Activated naive CD8-positive, alpha-beta T cell treated with anti-CD3 and anti-CD28 coated beads, Interleukin-2, amount 10 ng/mL, durations not matched to agents 7 days and 5 days (primary cell): ENCODE results near the gene NPTN. TPM values are rescaled to one million over a fixed set of nuclear protein-coding genes. Genes with fewer than 3 reads are reported as not detected.

Source experiments
- ATAC-seq: fragments of 150-1000 bp; cut with Tn5 transposase; one replicate; pipeline ENCODE4 v1.10.0; 2021; ENCODE audit warnings: low read depth, moderate library complexity
- POLR2A ChIA-PET: fragments of 350-600 bp; sonication (Branson Sonifier 250); formaldehyde crosslinking; loops from one replicate; lab custom pipeline; 2021; ENCODE audit warnings: antibody characterized with exemption; lab: Charles Lee
- DNase-seq: peaks from one replicate; pipeline ENCODE4 v3.0.0; 2021
- H3K27ac Mint-ChIP-seq: one replicate; pipeline ENCODE4 v1.8.0; 2022; ENCODE audit warnings: mild to moderate bottlenecking, mixed read lengths
- H3K27me3 Mint-ChIP-seq: one replicate; pipeline ENCODE4 v1.8.0; 2022; ENCODE audit warnings: mild to moderate bottlenecking, moderate library complexity, mixed read lengths
- H3K36me3 Mint-ChIP-seq: one replicate; pipeline ENCODE4 v1.8.0; 2021; ENCODE audit warnings: mild to moderate bottlenecking, mixed read lengths
- H3K4me1 Mint-ChIP-seq: one replicate; pipeline ENCODE4 v1.8.0; 2021; ENCODE audit warnings: mixed read lengths
- H3K4me3 Mint-ChIP-seq: one replicate; pipeline ENCODE4 v1.8.0; 2022; ENCODE audit warnings: mild to moderate bottlenecking, moderate library complexity, mixed read lengths
- H3K9me3 Mint-ChIP-seq: one replicate; pipeline ENCODE4 v1.8.0; 2021; ENCODE audit warnings: mixed read lengths
- total RNA-seq, 2 experiments: library from RNA; stranded (reverse); gene quantifications; one replicate each; pipeline ENCODE4 v1.2.3, GENCODE V29; 2021

NPTN gene
- total RNA-seq, 2 experiments from 2014 or later: 30.4 to 33.6 TPM

DNA sequence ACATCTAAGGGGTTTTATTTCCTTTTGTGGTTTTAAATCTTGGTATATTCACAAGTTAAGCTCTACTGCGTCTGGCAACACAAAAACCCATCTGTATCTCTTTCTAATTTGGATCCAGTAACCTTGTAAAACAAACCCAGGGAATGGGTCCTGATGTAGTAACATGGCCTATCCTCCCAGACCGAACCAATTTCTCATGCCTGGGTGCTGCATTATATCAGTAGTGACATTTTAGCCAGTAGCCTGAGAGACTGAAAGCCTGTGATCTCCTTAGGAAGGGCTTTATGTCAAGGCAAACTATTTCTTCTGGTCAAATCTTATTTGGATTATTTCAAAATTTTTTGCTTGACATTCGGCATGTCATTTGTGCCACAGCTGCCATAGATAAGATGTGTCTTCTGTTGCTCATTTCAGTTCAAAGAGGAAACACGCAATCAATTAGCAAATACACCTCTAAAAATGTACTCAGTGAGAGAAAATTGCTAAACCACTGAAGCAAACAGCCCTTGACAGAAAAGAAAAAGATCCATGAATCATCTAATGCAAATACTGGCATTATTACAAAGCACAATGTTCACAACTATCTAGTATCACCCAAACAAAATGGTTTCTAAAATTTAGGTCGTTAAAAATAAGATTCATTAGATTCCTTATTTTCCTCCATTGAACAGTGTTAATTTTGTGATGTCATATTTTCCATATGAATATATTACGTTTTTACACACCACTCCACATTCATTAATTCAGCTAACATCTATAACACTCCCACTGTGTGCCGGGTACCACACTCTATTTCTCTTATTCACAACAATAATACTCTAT is 4.0 kb downstream of the NPTN start:
- Mint-ChIP-seq H3K4me1 (peaks cover 36% of the 10 kb centered on the region), H3K27me3 (no peaks in the 10 kb centered on the region), H3K9me3 (no peaks in the 10 kb centered on the region), H3K36me3 (peaks cover 3% of the 10 kb centered on the region), H3K4me3 (no peak overlapping the region), H3K27ac (no peak overlapping the region)
- ATAC-seq (no peak), DNase-seq (no peak)
- POLR2A ChIA-PET: no interaction called here

DNA sequence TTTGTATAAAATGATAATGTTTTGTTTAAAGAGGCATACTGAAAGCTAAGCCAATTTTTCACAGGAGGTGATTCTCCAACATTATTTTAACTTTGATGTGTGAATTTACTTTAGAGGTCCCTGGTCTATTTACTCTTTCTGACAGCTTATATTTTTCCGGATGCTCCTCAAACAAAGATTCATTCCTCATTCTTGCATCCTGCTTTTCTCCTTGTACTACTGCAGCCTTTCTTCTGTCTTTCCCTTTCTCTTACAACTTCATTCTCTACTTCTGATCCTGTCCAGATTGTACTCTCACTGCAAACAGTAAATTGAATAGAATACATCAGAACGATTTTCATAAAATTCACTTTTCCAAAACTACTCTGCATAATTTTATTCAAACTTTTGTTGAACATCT is 5.1 kb downstream of the NPTN start:
- Mint-ChIP-seq H3K4me3 (no peak overlapping the region), H3K4me1 (peaks cover 32% of the 10 kb centered on the region), H3K27me3 (no peaks in the 10 kb centered on the region), H3K36me3 (peaks cover 3% of the 10 kb centered on the region), H3K9me3 (no peaks in the 10 kb centered on the region), H3K27ac (no peak overlapping the region)
- no peak for DNase-seq
- no peak for ATAC-seq
- POLR2A ChIA-PET: no interaction called here

DNA sequence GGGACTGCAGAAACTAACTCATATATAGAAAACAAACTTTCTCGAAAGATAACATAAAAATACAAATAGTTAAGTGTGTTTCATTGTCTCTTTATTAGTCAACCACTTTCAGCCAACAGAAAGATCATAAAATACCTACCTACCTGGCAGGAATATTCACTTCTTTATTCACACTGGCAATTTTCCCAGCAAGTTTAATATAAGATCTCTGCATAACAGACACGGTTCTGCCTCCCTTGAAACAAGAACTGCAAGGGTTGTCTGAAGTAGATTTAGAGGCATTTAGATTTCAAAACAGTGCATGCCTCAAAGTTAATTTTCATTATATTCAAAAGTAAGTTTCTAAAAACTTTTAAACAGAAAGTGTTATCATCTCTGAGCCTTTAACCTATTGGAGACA is 7.1 kb downstream of the NPTN start:
- Mint-ChIP-seq H3K4me3 (no peak overlapping the region), H3K27me3 (no peaks in the 10 kb centered on the region), H3K4me1 (peaks cover 22% of the 10 kb centered on the region), H3K27ac (no peak overlapping the region), H3K36me3 (peaks cover 3% of the 10 kb centered on the region), H3K9me3 (no peaks in the 10 kb centered on the region)
- POLR2A ChIA-PET: no interaction called here
- ATAC-seq: no peak
- DNase-seq: no peak

DNA sequence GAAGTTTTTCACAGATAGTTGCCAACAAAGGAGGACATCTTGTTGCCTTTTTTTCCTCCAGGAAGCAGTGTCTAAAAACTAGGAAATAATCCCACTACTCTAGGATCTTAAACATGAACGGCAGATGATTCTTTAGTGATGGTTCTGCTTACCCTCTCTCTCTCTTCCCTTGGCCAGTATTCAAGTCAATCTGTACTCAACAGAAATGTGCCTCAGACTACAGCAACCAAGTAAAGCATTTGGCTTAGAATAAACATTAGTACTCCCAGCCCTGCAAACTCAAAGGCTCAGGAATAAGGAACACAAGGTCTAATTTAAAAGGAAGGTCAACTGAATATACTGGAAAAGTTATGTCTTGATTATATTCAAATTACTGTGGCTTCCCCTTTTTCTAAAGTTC is 8.7 kb downstream of the NPTN start:
- Mint-ChIP-seq H3K4me3 (no peak overlapping the region), H3K4me1 (peaks cover 20% of the 10 kb centered on the region)
- POLR2A ChIA-PET: no interaction called here

DNA sequence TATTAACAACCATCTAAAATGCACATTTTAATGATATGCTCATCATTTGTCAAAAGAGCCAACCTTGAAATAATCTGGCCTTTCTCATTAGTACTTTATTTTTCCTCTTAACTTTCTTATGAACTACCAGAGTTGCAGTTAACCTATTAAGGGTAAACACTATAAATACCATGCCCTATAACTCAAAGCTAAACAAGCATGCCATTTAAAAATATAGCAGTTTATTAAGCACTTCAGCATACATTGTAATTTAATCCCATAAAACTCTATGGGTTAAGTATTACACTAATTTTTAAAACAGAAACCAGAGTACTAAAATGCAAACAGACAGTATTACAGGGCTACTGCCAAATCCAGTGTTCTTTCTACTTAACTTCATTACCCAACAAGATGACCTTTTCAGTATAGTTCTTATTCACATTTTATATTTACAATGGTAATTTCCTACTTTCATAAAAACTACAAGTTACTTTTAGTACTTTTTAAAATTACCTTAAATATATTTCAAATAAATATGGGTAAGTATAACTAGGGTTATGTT is 11.8 kb downstream of the NPTN start:
- Mint-ChIP-seq H3K4me3 (no peak overlapping the region), H3K27ac (no peak overlapping the region), H3K4me1 (peaks cover 10% of the 10 kb centered on the region), H3K9me3 (no peaks in the 10 kb centered on the region), H3K27me3 (no peaks in the 10 kb centered on the region), H3K36me3 (peaks cover 4% of the 10 kb centered on the region)
- POLR2A ChIA-PET: no interaction called here
- no peak for DNase-seq
- no peak for ATAC-seq

More for the DNA sequence above, 8.7 kb downstream of the NPTN start:
- DNase-seq (no peak), ATAC-seq (no peak)
- Mint-ChIP-seq H3K9me3 (no peaks in the 10 kb centered on the region), H3K36me3 (peaks cover 5% of the 10 kb centered on the region), H3K27ac (no peak overlapping the region), H3K27me3 (no peaks in the 10 kb centered on the region)

DNA sequence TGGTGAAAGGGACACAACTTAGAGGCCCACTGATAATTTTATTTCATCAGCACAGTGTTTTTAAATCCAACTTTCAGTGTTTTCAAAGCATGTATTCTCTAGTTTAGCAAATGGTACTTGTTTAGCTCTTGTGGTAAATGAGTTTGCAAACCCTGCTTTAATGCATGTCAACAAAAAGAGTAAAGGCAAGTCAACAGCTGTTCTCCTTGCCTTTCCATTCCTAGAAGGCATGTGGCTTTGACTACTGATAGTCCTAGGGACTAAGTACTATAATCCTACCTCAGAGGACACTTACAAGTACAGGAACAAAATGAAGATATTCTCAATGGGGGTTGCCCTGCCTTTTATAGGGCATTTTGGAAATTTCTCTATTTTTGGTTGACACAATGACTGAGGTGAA is 13.1 kb downstream of the NPTN start:
- no peak for ATAC-seq
- POLR2A ChIA-PET: no interaction called here
- Mint-ChIP-seq H3K4me1 (peaks cover 12% of the 10 kb centered on the region), H3K9me3 (no peaks in the 10 kb centered on the region), H3K27me3 (no peaks in the 10 kb centered on the region), H3K27ac (no peak overlapping the region), H3K36me3 (peaks cover 4% of the 10 kb centered on the region), H3K4me3 (no peak overlapping the region)
- DNase-seq: no peak

DNA sequence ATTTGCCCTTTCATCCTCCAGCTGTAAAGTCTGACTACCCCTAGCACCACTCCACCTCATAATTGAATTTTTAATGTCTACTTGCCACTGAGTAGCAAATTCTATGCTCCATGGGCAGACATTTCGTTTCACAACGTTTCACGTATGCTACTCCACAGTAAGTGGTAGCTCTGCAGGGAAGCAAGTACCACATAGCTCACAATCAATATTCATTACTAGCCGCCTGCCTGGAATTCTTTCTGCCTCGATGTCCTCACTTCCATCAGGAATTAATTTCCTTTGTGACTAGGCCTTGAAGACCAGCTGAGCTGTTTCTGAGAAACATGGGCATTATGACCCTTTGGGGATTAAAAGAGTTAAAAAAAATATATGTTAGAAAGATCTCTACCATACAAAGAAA is 15.3 kb downstream of the NPTN start:
- Mint-ChIP-seq H3K36me3 (peaks cover 4% of the 10 kb centered on the region), H3K9me3 (no peaks in the 10 kb centered on the region), H3K27ac (no peak overlapping the region), H3K27me3 (no peaks in the 10 kb centered on the region), H3K4me3 (no peak overlapping the region), H3K4me1 (peaks cover 12% of the 10 kb centered on the region)
- POLR2A ChIA-PET: no interaction called here
- DNase-seq (no peak), ATAC-seq (no peak)

DNA sequence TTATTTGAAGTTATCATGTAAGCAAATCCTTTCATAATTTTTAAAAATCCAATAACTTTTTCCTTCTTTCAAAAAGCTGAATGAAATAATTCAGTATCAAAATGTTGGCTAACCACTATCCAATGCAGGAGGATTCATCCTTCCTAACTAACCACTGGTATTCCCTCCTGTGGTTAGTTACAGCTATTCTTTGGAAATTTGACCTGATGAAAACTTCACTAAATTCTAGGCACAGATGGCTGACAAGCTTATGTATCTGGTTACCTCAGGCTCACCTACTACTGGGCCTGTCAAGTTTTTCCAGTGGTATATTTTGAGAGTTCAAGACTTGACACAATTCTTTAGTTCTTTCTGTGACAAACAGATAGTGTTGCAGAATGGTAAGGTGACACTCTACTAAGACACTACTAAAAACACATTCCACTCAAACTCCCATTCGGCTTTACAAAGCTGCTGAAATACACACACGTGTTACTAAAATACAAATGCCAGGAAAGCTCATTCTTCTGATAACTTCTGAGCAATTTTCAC is 15.8 kb downstream of the NPTN start:
- POLR2A ChIA-PET: no interaction called here
- no peaks in the 10 kb centered on the region for H3K27me3 Mint-ChIP-seq
- H3K4me3 Mint-ChIP-seq: no peak overlapping the region
- H3K36me3 Mint-ChIP-seq: peaks cover 4% of the 10 kb centered on the region
- DNase-seq (no peak), ATAC-seq (no peak)
- no peaks in the 10 kb centered on the region for H3K9me3 Mint-ChIP-seq
- peaks cover 12% of the 10 kb centered on the region for H3K4me1 Mint-ChIP-seq
- H3K27ac Mint-ChIP-seq: no peak overlapping the region

DNA sequence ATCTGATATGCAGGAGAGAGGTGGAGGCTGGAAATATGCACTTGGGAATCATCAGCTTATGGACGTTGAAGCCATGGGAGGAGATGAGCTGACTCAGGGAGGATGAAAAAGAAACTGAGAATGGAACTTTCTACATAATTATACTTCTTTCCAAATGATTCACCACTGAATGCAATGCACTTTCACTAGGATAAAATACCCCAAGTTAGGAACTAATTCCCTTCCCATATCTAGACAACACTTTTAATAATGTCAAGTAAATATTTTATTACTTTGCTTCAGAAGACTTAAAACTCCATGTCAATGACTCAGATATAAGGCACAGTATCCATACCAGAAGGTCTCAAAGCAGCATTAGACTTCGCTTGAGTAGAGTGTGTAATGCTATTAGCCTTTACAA is 24.2 kb downstream of the NPTN start:
- H3K4me1 Mint-ChIP-seq: peaks cover 21% of the 10 kb centered on the region
- no peak overlapping the region for H3K27ac Mint-ChIP-seq
- ATAC-seq (no peak), DNase-seq (no peak)
- H3K9me3 Mint-ChIP-seq: peaks cover 4% of the 10 kb centered on the region
- peaks cover 5% of the 10 kb centered on the region for H3K36me3 Mint-ChIP-seq
- H3K27me3 Mint-ChIP-seq: no peaks in the 10 kb centered on the region
- POLR2A ChIA-PET: no interaction called here
- H3K4me3 Mint-ChIP-seq: no peak overlapping the region

DNA sequence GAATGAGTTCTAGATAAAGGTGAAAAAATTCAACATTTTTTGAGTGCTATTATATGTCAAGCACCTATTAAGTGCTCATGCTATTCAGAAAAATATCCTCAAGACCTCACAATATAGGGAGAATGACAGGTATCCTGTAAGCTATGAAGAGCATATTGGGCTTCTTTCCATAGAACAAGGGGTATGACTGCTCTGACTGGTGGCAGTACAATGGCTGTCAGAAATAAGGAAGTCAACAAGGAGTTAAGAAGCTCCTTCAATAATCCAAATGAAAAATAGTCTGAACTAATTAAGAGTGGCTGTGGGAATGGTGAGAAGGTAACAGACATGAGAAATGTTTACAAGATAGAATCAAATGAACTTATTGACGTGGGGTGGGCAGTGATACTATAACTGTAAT is 24.7 kb downstream of the NPTN start:
- no peak for DNase-seq
- Mint-ChIP-seq H3K4me1 (peaks cover 21% of the 10 kb centered on the region), H3K9me3 (peaks cover 4% of the 10 kb centered on the region), H3K27me3 (no peaks in the 10 kb centered on the region), H3K4me3 (no peak overlapping the region), H3K36me3 (peaks cover 5% of the 10 kb centered on the region), H3K27ac (no peak overlapping the region)
- POLR2A ChIA-PET: no interaction called here
- no peak for ATAC-seq

DNA sequence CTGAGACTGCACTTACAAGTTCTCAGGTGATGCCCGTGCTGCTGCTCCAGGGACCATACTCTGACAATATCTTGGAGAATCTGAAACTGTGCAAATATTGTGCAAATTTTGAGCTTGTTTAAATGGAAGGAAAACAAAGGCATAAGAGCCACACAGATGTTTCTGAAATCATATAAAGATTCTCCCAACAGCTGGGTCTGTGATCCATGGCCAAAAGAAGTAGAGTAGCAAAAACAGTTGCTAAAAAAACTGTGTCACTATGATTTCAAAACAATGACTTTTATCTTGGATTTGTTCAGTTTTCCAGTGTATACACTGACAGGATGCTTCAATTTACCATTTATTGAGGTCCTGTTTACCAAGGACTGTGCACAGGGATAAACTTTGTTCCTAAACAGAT is 25.3 kb downstream of the NPTN start:
- no peak for ATAC-seq
- Mint-ChIP-seq H3K4me3 (no peak overlapping the region), H3K9me3 (peaks cover 4% of the 10 kb centered on the region), H3K4me1 (peaks cover 21% of the 10 kb centered on the region), H3K27ac (no peak overlapping the region), H3K36me3 (peaks cover 5% of the 10 kb centered on the region), H3K27me3 (no peaks in the 10 kb centered on the region)
- POLR2A ChIA-PET: no interaction called here
- DNase-seq: no peak

DNA sequence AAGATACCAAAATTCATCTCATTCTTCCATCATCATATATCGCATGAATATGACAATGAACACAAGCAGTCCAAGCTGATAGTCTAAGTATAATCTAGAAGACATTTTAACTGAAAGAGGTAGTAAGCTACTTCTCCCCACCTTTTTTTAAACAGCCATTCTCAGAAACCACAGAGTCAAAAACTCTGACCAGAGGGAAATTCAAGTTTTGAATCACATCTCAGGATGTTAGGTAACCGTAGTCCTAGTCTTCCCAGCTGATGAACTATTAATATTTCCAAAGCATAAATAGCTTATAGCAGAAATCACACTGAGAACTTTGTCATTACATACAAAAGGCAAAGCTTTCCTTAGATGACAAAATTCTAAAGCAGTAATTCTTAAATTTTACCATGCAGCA is 25.8 kb downstream of the NPTN start:
- ATAC-seq (no peak), DNase-seq (no peak)
- peaks cover 21% of the 10 kb centered on the region for H3K4me1 Mint-ChIP-seq
- H3K27me3 Mint-ChIP-seq: no peaks in the 10 kb centered on the region
- no peak overlapping the region for H3K4me3 Mint-ChIP-seq
- peaks cover 4% of the 10 kb centered on the region for H3K9me3 Mint-ChIP-seq
- no peak overlapping the region for H3K27ac Mint-ChIP-seq
- POLR2A ChIA-PET: no interaction called here
- peaks cover 5% of the 10 kb centered on the region for H3K36me3 Mint-ChIP-seq

DNA sequence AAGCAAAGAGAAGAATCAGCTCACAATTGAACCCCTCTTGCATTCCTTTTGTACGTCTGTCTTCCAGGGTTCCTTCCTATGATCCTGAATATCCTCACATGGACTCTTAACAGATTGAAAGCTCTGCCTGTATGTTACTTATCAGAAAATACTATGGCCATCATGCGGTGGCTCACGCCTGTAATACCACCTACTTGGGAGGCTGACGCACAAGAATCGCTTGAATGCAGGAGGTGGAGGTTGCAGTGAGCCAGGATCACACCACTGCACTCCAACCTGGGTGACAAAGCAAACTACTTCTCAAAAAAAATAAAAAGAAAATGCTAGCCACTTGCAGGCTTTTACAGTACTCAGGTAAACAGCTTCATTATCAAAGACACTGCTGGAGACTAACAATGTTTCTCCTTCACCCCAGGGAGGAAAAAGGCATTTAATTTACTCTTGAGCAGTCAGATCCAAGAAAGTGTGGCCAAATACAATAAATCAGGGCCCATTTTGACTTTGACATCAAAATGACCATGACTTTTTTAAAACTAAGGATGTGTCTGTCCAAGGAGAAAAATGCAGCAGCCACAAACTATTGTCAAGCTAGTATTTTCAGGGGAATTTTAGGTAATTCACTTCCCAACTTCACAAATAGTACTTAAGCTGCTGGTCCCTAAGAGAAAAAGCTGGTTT is 27.3 kb downstream of the NPTN start:
- no peak overlapping the region for H3K27ac Mint-ChIP-seq
- no peak for DNase-seq
- H3K27me3 Mint-ChIP-seq: no peaks in the 10 kb centered on the region
- POLR2A ChIA-PET: no interaction called here
- peaks cover 4% of the 10 kb centered on the region for H3K9me3 Mint-ChIP-seq
- no peak for ATAC-seq
- peaks cover 5% of the 10 kb centered on the region for H3K36me3 Mint-ChIP-seq
- H3K4me1 Mint-ChIP-seq: peaks cover 21% of the 10 kb centered on the region
- no peak overlapping the region for H3K4me3 Mint-ChIP-seq

DNA sequence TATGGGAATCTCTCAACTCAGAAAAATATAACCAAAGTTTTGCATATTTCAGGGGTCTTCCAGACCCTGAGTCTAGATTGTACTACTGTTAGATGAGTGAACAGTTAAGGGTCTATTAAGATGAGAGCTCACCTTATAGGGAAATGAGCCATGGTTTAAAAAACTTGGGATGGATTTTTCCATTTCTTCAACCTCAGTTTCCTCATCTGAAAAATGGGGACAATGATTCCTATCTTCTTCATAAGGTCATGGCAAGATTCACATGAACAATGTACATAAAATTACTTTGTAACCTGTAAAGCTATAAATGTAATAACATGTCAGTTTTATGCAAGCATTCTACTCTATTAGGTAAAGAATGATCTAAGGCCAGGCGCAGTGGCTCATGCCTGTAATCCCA is 28.7 kb downstream of the NPTN start:
- POLR2A ChIA-PET: no interaction called here
- H3K27ac Mint-ChIP-seq: no peak overlapping the region

More for the DNA sequence above, 28.7 kb downstream of the NPTN start:
- Mint-ChIP-seq H3K9me3 (peaks cover 4% of the 10 kb centered on the region), H3K4me1 (peaks cover 20% of the 10 kb centered on the region), H3K27me3 (no peaks in the 10 kb centered on the region), H3K4me3 (no peak overlapping the region), H3K36me3 (peaks cover 5% of the 10 kb centered on the region)
- DNase-seq (no peak), ATAC-seq (no peak)
